GM19452 (cell line): ENCODE results near the gene SPDYC.

ENCODE experiments used
- ATAC-seq: cut with Tn5 transposase; IDR thresholded peaks from one replicate; pipeline ENCODE4 v1.9.1; 2021; ENCODE audit not compliant: unreplicated experiment

SPDYC gene

GRCh38 chr11:65204646-65205601 lies 34.9 kb downstream of the SPDYC start:
- ATAC-seq: no peak

GRCh38 chr11:65205602-65205967 lies 35.6 kb downstream of the SPDYC start:
- no peak for ATAC-seq

- ATAC-seq: no peak
Measured at GRCh38 chr11:65206441-65206841, 36.4 kb downstream of the SPDYC start.

- no peak for ATAC-seq
Measured at GRCh38 chr11:65206901-65207300, 36.9 kb downstream of the SPDYC start.

GRCh38 chr11:65207918-65208784 lies 38.1 kb downstream of the SPDYC start:
- no peak for ATAC-seq

- ATAC-seq: no peak
Measured at GRCh38 chr11:65208785-65209710, 39.0 kb downstream of the SPDYC start.

- ATAC-seq: no peak
Measured at GRCh38 chr11:65209711-65210360, 39.8 kb downstream of the SPDYC start.

GRCh38 chr11:65210361-65210731 lies 40.3 kb downstream of the SPDYC start:
- no peak for ATAC-seq

- ATAC-seq: no peak
Measured at GRCh38 chr11:65210748-65211147, 40.7 kb downstream of the SPDYC start.

- ATAC-seq: no peak
Measured at GRCh38 chr11:65211293-65212105, 41.5 kb downstream of the SPDYC start.

GRCh38 chr11:65212226-65212801 lies 42.3 kb downstream of the SPDYC start:
- no peak for ATAC-seq

- ATAC-seq: no peak
Measured at GRCh38 chr11:65213322-65214211, 43.5 kb downstream of the SPDYC start.

GRCh38 chr11:65214212-65214845 lies 44.3 kb downstream of the SPDYC start:
- no peak for ATAC-seq

GRCh38 chr11:65215441-65216076 lies 45.5 kb downstream of the SPDYC start:
- no peak for ATAC-seq

GRCh38 chr11:65216830-65217229 lies 46.8 kb downstream of the SPDYC start:
- ATAC-seq: no peak

GRCh38 chr11:65217441-65218423 lies 47.7 kb downstream of the SPDYC start:
- no peak for ATAC-seq
